ENCODE results near the gene SBSN.
"Not testable (repeated sequence)": the region's sequence is repeated elsewhere in the genome, so short reads cannot be mapped to it uniquely, and the experiment has no call there.

Gene SBSN

DNA sequence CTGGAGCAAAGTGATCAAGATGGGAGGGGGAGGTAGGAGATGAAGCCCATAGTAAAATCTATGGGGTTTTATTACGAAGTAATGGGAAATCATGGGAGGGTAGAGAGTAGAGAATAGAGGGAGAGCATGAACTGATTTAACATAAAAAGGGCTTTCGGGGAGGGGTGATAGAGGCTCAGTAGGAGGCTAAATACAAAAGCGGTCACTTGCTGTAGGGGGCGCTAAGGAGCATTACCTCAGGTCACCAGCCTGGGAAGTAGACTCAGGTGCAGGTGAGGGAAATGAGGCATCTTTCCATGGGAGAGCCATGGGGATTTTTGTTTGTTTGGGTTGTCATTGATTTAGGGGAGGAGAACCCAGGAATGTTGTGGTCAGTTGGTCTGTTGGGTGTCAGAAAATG is 52.0 kb downstream of the SBSN start:
- no peak for DNase-seq (ENCODE audit: low read depth, low spot score)

DNA sequence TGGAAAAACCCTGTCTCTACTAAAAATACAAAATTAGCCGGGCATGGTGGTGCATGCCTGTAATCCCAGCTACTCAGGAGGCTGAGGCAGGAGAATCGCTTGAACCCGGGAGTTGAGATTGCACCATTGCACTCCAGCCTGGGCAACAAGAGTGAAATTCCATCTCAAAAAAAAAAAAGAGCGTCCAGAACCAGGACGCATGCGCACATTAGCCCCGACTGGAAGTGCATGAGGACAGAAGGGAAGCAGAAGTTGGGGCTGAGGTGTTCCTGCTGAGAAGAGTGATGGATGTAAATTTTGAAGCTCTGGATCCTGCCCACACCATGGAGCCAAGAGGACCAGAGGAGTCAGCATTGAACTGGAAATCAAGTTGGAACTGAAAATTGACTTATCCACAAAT is 53.5 kb downstream of the SBSN start:
- DNase-seq (ENCODE audit: low read depth, low spot score): not testable (repeated sequence)

DNA sequence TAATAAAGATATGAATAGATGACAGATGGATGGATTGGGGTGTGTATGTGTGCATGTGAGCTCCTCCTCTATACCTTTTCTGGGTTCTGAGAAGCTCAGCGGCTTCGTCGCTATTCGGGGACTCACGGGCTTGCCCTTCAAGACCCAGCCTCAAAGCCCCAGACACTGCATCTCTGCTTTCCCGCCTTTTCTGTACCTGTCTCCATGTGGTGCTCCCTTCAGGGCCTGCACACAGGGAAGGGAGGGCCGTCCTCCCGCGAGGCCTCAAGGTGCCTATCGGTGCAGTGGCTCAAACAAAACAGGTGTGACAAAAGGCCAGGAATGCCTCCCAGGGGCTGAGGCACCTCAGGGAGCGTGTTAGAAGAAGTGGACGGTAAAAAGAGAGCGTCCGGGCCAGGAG is 54.0 kb downstream of the SBSN start:
- no peak for DNase-seq (ENCODE audit: low read depth, low spot score)
